Inflammatory macrophage treated with lipopolysaccharide for 4 hours (primary cell): ENCODE results near the gene KCNN1.
"Not testable (repeated sequence)": the region's sequence is repeated elsewhere in the genome, so short reads cannot be mapped to it uniquely, and the experiment has no call there.

Source experiments
- DNase-seq: peaks from one replicate; pipeline ENCODE4 v3.0.0-alpha.2; 2020

The KCNN1 gene

DNA sequence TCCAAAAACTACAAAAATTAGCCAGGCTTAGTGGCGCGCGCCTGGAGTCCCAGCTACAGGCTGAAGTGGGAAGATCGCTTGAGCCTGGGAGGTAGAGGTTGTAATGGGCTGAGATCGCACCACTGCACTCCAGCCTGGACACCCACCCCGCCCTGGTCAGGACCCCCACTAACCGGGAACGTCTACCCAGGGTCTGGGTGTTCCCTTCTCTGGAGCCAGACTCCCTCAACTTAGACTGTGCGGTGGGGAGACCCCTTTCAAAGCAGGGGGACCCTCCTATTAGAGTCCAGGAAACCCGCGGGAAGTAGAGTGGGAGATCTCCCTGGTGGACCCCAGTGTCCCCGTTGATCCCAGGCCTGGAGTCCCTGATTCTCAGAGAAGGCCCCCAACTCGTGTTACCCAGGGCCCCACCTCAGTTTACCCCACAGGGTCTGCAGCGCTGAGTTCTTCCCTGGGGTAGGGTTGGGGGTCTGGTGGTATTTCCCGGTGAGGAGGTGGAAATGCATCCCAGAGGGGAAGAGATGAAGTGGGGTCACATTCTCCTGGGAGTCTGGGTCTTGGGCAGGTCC is 35.0 kb downstream of the KCNN1 start:
- peak; percentile 49 for DNase-seq

DNA sequence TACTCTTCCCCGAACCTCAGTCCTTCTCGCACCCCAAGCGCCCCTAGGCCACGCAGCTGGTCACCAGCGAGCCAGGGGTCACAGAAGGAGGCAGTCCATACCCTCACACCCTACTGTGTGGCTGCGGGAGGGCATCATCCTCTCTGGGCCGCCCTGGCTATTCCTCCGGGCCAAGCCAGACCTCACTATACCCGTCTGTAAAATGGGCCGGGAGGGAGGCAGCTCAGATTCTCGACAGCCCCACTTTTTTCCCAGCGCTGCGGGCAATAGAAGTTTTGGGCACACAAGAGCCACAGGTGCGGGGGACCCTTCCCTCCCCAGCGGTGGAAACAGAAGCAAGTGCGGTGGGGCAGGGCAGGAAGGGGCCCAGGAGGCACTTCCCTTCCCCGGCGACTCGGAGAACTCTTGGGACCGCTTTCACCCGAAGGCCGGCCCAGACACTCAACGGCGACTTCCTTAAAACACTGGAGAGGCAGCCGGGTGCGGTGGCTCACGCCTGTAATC is 35.5 kb downstream of the KCNN1 start:
- DNase-seq: peak; percentile 76

GRCh38 chr19:18005750-18006149 is 38.8 kb downstream of the KCNN1 start:
- DNase-seq: not testable (repeated sequence)

DNA sequence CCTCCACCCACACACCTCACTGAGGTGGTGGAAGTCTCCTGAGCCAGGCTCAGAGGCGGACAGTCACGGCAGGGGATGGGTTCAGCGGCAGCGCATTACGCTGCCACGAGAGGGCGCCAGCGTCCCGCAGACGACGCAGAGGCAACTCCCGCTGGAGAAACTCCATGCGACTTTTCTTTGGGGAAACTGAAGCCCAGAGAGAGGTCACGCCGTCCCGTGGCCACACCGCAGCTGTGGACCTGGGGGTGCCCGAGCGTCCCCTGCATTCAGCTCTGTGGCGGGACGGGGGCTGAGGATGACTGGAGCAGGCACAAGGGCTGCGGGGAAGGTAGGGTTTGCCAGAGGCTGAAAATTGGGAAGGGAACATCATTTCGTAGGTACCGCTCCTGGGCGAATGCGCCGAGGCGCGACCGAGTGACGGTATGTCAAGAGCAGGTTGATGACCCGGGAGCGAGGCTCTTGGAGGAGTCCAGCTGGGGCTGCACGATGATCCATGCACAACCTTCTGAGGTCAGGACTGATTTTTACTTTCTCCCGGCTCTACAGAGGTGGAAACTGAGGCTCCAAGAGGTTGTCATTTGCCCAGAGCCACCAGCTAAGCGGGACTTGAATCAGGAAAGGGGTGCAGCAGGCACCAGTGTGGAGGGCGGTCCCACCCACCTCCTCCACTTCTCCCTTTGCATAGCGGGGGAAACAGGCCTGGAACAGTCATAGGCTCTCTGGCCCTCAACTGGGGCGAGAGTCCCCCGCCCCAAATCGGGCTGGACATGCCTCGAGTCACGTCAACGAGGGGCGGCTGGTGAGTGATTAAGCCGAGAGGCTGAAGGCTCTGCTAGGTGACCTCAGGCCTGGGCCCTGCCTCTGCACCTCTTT is 40.4 kb downstream of the KCNN1 start:
- peak; percentile 78 for DNase-seq

DNA sequence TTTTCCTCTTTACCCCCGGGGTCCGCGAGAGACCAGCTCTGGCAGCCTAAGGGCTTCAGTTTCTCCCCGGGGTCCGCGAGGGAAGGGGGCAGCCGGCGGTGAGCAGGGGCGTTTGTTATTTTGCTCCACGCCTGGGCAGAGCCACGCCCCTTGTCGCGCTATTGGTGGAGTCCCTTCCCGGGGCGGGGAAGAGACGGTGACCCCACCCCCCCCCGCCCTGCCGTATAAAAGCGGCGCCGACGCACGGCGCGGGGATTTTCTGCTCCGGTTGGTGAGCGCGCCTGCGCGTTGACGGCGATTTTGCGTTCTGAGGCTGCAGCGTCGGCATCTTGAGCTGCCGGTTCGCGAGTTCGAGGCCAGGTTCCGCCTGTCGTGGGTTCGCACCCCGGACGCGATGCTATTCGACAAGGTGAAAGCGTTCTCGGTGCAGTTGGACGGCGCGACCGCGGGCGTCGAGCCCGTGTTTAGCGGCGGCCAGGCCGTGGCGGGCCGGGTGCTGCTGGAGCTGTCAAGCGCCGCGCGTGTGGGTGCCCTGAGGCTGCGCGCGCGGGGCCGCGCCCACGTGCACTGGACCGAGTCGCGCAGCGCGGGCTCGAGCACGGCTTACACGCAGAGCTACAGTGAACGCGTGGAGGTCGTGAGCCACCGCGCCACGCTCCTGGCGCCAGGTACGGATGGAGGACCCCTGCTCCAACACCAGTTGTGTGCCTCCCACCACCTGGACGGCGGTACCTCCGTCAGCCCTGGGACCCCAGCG is 41.2 kb downstream of the KCNN1 start, which contains the start of gene ARRDC2:
ARRDC2 (plus strand) TSS at position 254 of the 757 bp plus-strand sequence; CDS start at position 395, 141 bp downstream.
- DNase-seq: peak; percentile 92

DNA sequence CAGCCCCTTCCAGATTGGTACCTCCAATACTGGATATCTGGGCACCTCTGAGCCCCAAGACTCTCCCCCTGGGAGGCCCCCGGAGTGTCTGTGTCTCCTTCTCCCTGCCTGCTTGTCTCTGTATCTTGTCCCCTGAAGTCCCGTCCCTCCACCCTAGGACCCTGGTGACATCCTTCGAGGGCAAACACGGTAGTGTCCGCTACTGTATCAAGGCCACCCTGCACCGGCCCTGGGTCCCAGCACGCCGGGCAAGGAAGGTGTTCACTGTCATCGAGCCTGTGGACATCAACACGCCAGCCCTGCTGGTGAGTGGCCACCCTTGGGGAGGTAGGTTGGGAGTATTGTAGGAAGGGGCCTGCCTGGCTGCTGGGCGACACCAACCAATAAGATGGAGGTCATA is 41.9 kb downstream of the KCNN1 start:
- DNase-seq: no peak

- DNase-seq: peak; percentile 70
These were observed 42.6 kb downstream of the KCNN1 start for GRCh38 chr19:18009412-18010066.

- DNase-seq: no peak
These were observed 43.2 kb downstream of the KCNN1 start for GRCh38 chr19:18010149-18010548.

GRCh38 chr19:18013210-18014111 is 46.6 kb downstream of the KCNN1 start:
- no peak for DNase-seq

DNA sequence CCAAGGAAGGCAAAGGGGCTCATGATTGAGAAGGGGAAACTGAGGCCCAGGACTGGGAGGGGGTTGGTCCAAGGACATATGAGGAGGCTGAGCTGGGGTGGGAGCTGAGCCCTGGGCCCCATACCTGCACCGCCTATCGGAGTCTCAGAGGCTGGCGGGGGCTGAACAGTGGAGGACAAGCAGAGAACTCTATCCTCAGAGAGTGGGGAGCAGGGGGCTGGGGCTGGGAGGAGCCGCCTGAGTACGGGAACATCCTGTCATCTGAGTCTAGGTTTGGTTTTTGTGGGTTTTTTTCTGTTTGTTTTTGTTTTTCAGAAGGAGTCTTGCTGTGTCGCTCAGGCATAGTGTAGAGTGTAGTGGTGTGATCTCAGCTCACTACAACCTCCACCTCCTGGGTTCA is 47.3 kb downstream of the KCNN1 start:
- DNase-seq: no peak

DNA sequence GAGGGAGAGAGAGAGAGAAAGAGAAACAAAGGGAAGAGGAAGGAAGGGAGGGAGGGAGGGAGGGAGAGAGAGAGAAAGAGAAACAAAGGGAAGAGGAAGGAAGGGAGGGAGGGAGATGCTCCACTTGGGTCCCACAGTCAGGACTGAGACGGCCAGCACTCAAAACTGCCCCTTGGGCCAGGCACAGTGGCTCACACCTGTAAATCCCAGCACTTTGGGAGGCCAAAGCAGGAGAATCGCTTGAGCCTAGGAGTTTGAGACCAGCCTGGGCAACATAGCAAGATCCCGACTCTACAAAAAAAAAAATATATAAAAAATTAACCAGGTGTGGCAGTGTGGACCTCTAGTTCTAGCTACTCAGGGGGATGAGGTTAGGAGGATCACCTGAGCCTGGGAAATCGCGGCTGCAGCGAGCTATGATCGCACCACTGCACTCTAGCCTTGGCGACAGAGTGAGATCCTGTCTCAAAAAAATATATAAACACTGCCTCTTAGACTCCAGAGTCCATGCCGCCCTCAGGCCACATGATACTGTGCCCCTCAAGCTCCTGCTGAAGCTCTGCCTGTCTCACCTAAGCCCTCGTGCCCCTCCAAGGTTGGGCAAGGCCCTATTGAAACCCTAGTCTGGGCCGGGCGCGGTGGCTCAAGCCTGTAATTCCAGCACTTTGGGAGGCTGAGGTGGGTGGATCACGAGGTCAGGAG is 49.5 kb downstream of the KCNN1 start:
- DNase-seq: no peak

GRCh38 chr19:18017275-18018083 is 50.6 kb downstream of the KCNN1 start:
- DNase-seq: peak; percentile 81

DNA sequence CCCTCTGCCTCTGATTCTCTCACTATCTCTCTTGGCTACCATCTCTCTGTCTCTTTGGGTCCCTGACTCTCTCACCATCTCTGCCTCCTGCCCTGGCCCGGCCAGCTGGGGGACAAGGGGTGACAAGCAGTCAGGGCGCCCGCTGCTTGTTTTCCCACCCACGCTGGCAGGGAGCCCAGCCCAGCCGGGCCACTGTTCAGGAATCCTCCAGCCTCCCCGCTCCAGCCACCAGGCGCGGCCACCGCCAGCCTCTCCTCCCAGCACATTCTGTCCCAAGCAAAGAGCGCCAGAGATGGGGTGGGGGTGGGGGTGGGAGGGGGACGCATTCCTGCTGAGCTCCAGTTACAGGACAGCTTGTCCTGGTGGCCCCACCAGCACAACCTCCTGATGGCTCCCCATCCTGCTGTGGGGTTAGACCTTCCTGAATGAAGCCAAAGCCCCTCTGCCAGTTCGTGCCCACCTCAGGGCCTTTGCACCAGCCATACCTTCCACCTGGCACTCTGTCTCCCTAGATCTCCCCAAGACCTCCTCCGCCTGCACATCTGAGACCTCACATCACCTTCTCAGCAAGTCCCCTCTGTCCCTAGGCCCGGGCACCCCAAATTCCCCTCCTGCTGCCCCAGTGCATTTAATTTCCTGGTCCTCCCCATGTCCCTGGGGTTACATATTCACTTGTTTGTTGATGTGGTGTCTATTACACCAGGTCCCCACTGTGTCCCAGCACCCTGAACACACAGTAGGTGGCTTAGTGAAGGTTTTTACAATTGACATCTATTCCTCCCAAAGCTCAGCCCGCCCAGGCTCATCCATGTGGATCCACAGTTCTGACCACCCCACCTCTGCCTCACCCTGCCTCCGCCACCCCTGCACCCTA is 53.5 kb downstream of the KCNN1 start:
- no peak for DNase-seq

- DNase-seq: peak; percentile 93
These were observed 54.3 kb downstream of the KCNN1 start for GRCh38 chr19:18021121-18021755.

- DNase-seq: peak; percentile 87
These were observed 56.8 kb downstream of the KCNN1 start for GRCh38 chr19:18023622-18024251.

GRCh38 chr19:18027151-18027550 is 60.2 kb downstream of the KCNN1 start:
- DNase-seq: no peak

GRCh38 chr19:18029617-18030338 is 62.9 kb downstream of the KCNN1 start:
- DNase-seq: no peak
